HG03378 (cell line): ENCODE measurements around the gene THRAP3.

Source experiments
- ATAC-seq: cut with Tn5 transposase; IDR thresholded peaks from one replicate; pipeline ENCODE4 v1.9.1; 2021; ENCODE audit warnings: mild to moderate bottlenecking, moderate library complexity; ENCODE audit not compliant: unreplicated experiment

THRAP3 gene

GRCh38 chr1:36351227-36351977 lies 127.2 kb downstream of the THRAP3 start:
- no peak for ATAC-seq

- no peak for ATAC-seq
Observed at GRCh38 chr1:36352125-36352909, 128.1 kb downstream of the THRAP3 start.

GRCh38 chr1:36352910-36353878 lies 129.0 kb downstream of the THRAP3 start:
- no peak for ATAC-seq

GRCh38 chr1:36354486-36354885 lies 130.2 kb downstream of the THRAP3 start:
- ATAC-seq = no peak
